ENCODE results near the gene HYDIN.

HYDIN gene

GRCh38 chr16:70777496-70777895 is 453.0 kb downstream of the HYDIN start:
- Histone ChIP-seq H3K27me3 (ENCODE audit: insufficient read depth, low read length, poor library complexity, severe bottlenecking) (no peaks in the 10 kb centered on the region), H3K9me3 (ENCODE audit: insufficient read depth, low read depth, low read length) (no peaks in the 10 kb centered on the region), H2AFZ (ENCODE audit: low read length) (no peak overlapping the region), H3K4me3 (ENCODE audit: low read length, poor library complexity, severe bottlenecking) (no peak overlapping the region), H3K4me2 (ENCODE audit: low read depth, low read length, poor library complexity, severe bottlenecking) (no peak overlapping the region), H3K9me2 (replicated peaks; ENCODE audit: low read depth, low read length) (no peaks in the 10 kb centered on the region), H3K4me1 (ENCODE audit: insufficient read depth, low read length, poor library complexity, severe bottlenecking) (no peaks in the 10 kb centered on the region), H3K9ac (ENCODE audit: low read depth, low read length, poor library complexity, severe bottlenecking) (no peak overlapping the region), H3K79me2 (ENCODE audit: insufficient read depth, low read length) (no peaks in the 10 kb centered on the region), H3K36me3 (ENCODE audit: insufficient read depth, low read length) (peaks cover 43% of the 10 kb centered on the region; the same call in 1 of the 2 replicates), H3F3A (ENCODE audit: low read depth) (no peaks in the 10 kb centered on the region), H4K20me1 (ENCODE audit: insufficient read depth, low read length, poor library complexity, severe bottlenecking) (no peaks in the 10 kb centered on the region)
- TF ChIP-seq EZH2phosphoT487 (IDR thresholded peaks at IDR 0.05; ENCODE audit: borderline replicate concordance), result no peak

GRCh38 chr16:70775399-70775798 is 455.1 kb downstream of the HYDIN start:
- Histone ChIP-seq H3F3A (ENCODE audit: low read depth) (no peaks in the 10 kb centered on the region), H3K27me3 (ENCODE audit: insufficient read depth, low read length, poor library complexity, severe bottlenecking) (no peaks in the 10 kb centered on the region), H3K4me2 (ENCODE audit: low read depth, low read length, poor library complexity, severe bottlenecking) (no peak overlapping the region), H4K20me1 (ENCODE audit: insufficient read depth, low read length, poor library complexity, severe bottlenecking) (no peaks in the 10 kb centered on the region), H3K4me1 (ENCODE audit: insufficient read depth, low read length, poor library complexity, severe bottlenecking) (no peaks in the 10 kb centered on the region), H3K79me2 (ENCODE audit: insufficient read depth, low read length) (no peaks in the 10 kb centered on the region), H3K9ac (ENCODE audit: low read depth, low read length, poor library complexity, severe bottlenecking) (no peak overlapping the region), H2AFZ (ENCODE audit: low read length) (no peak overlapping the region), H3K4me3 (ENCODE audit: low read length, poor library complexity, severe bottlenecking) (no peak overlapping the region), H3K36me3 (ENCODE audit: insufficient read depth, low read length) (peaks cover 28% of the 10 kb centered on the region; the same call in 1 of the 2 replicates), H3K9me2 (replicated peaks; ENCODE audit: low read depth, low read length) (no peaks in the 10 kb centered on the region), H3K9me3 (ENCODE audit: insufficient read depth, low read depth, low read length) (no peaks in the 10 kb centered on the region)
- TF ChIP-seq EZH2phosphoT487 (IDR thresholded peaks at IDR 0.05; ENCODE audit: borderline replicate concordance), result no peak
- TF ChIP-seq CTCF (conservative IDR thresholded peaks at IDR 0.05; ENCODE audit: low read length), result no peak

GRCh38 chr16:70774261-70774660 is 456.3 kb downstream of the HYDIN start:
- Histone ChIP-seq H2AFZ (ENCODE audit: low read length) (no peak overlapping the region), H3F3A (ENCODE audit: low read depth) (no peaks in the 10 kb centered on the region), H3K27me3 (ENCODE audit: insufficient read depth, low read length, poor library complexity, severe bottlenecking) (no peaks in the 10 kb centered on the region), H3K36me3 (ENCODE audit: insufficient read depth, low read length) (peaks cover 23% of the 10 kb centered on the region; the same call in 1 of the 2 replicates), H3K4me1 (ENCODE audit: insufficient read depth, low read length, poor library complexity, severe bottlenecking) (no peaks in the 10 kb centered on the region), H3K4me3 (ENCODE audit: low read length, poor library complexity, severe bottlenecking) (no peak overlapping the region), H4K20me1 (ENCODE audit: insufficient read depth, low read length, poor library complexity, severe bottlenecking) (no peaks in the 10 kb centered on the region), H3K79me2 (ENCODE audit: insufficient read depth, low read length) (no peaks in the 10 kb centered on the region), H3K4me2 (ENCODE audit: low read depth, low read length, poor library complexity, severe bottlenecking) (no peak overlapping the region), H3K9me2 (replicated peaks; ENCODE audit: low read depth, low read length) (no peaks in the 10 kb centered on the region), H3K9ac (ENCODE audit: low read depth, low read length, poor library complexity, severe bottlenecking) (no peak overlapping the region), H3K9me3 (ENCODE audit: insufficient read depth, low read depth, low read length) (no peaks in the 10 kb centered on the region)
- TF ChIP-seq EZH2phosphoT487 (IDR thresholded peaks at IDR 0.05; ENCODE audit: borderline replicate concordance) (no peak), CTCF (conservative IDR thresholded peaks at IDR 0.05; ENCODE audit: low read length) (no peak)

- Histone ChIP-seq H3K9me3 (ENCODE audit: insufficient read depth, low read depth, low read length) (no peaks in the 10 kb centered on the region), H3K9me2 (replicated peaks; ENCODE audit: low read depth, low read length) (no peaks in the 10 kb centered on the region), H3K27me3 (ENCODE audit: insufficient read depth, low read length, poor library complexity, severe bottlenecking) (no peaks in the 10 kb centered on the region)
These were observed 458.0 kb downstream of the HYDIN start for GRCh38 chr16:70772493-70772892.

More at GRCh38 chr16:70772493-70772892, 458.0 kb downstream of the HYDIN start:
- Histone ChIP-seq H3K9ac (ENCODE audit: low read depth, low read length, poor library complexity, severe bottlenecking) (no peak overlapping the region), H3K4me2 (ENCODE audit: low read depth, low read length, poor library complexity, severe bottlenecking) (no peak overlapping the region), H3K36me3 (ENCODE audit: insufficient read depth, low read length) (peaks cover 13% of the 10 kb centered on the region; the same call in 1 of the 2 replicates), H3K4me3 (ENCODE audit: low read length, poor library complexity, severe bottlenecking) (no peak overlapping the region), H4K20me1 (ENCODE audit: insufficient read depth, low read length, poor library complexity, severe bottlenecking) (no peaks in the 10 kb centered on the region), H3K4me1 (ENCODE audit: insufficient read depth, low read length, poor library complexity, severe bottlenecking) (no peaks in the 10 kb centered on the region), H3F3A (ENCODE audit: low read depth) (no peaks in the 10 kb centered on the region), H2AFZ (ENCODE audit: low read length) (no peak overlapping the region), H3K79me2 (ENCODE audit: insufficient read depth, low read length) (no peaks in the 10 kb centered on the region)
- TF ChIP-seq CTCF (conservative IDR thresholded peaks at IDR 0.05; ENCODE audit: low read length) (no peak), EZH2phosphoT487 (IDR thresholded peaks at IDR 0.05; ENCODE audit: borderline replicate concordance) (no peak)

All from Loucy (cell line).